IPS-NIHi7 (cell line): Measurements from ENCODE around the gene DYRK1A.
"Not testable (repeated sequence)": the region's sequence is repeated elsewhere in the genome, so short reads cannot be mapped to it uniquely, and the experiment has no call there.

Experiments used
- DNase-seq: peaks from one replicate; pipeline ENCODE4 v3.0.0; 2012; ENCODE audit warnings: mixed read lengths; ENCODE audit errors: extremely low spot score

The DYRK1A gene

GRCh38 chr21:37366482-37367316 lies at the start of gene DYRK1A:
TSS of gene DYRK1A (plus strand) at chr21:37366773. CDS start at chr21:37420375, 53,602 bp downstream.
- peak; percentile 95 for DNase-seq

- DNase-seq, result no peak
Observed at GRCh38 chr21:37319551-37319950, 47.0 kb upstream of the DYRK1A start.

GRCh38 chr21:37322084-37322483 lies 44.5 kb upstream of the DYRK1A start:
- DNase-seq, result no peak

GRCh38 chr21:37324558-37324957 lies 42.0 kb upstream of the DYRK1A start:
- no peak for DNase-seq

GRCh38 chr21:37328147-37328546 lies 38.4 kb upstream of the DYRK1A start:
- DNase-seq, result not testable (repeated sequence)

- no peak for DNase-seq
Observed at GRCh38 chr21:37331411-37331810, 35.2 kb upstream of the DYRK1A start.

GRCh38 chr21:37335053-37335452 lies 31.5 kb upstream of the DYRK1A start:
- DNase-seq, result no peak

GRCh38 chr21:37337179-37337578 lies 29.4 kb upstream of the DYRK1A start:
- DNase-seq, result no peak

- no peak for DNase-seq
Observed at GRCh38 chr21:37337831-37338230, 28.7 kb upstream of the DYRK1A start.

GRCh38 chr21:37338671-37339551 lies 27.7 kb upstream of the DYRK1A start:
- DNase-seq, result peak; percentile 21

GRCh38 chr21:37339552-37339939 lies 27.0 kb upstream of the DYRK1A start:
- DNase-seq, result no peak

GRCh38 chr21:37341254-37341960 lies 25.2 kb upstream of the DYRK1A start:
- peak; percentile 26 for DNase-seq

GRCh38 chr21:37342046-37342632 lies 24.4 kb upstream of the DYRK1A start:
- DNase-seq, result no peak

GRCh38 chr21:37346841-37347430 lies 19.6 kb upstream of the DYRK1A start:
- DNase-seq, result no peak

- DNase-seq, result no peak
Observed at GRCh38 chr21:37348664-37349063, 17.9 kb upstream of the DYRK1A start.

GRCh38 chr21:37350472-37350871 lies 16.1 kb upstream of the DYRK1A start:
- no peak for DNase-seq

- DNase-seq, result no peak
Observed at GRCh38 chr21:37356706-37357105, 9.9 kb upstream of the DYRK1A start.

GRCh38 chr21:37357691-37358090 lies 8.9 kb upstream of the DYRK1A start:
- no peak for DNase-seq

- no peak for DNase-seq
Observed at GRCh38 chr21:37358397-37358796, 8.2 kb upstream of the DYRK1A start.

GRCh38 chr21:37363936-37364335 lies 2.6 kb upstream of the DYRK1A start:
- DNase-seq, result no peak

- DNase-seq, result no peak
Observed at GRCh38 chr21:37364722-37365121, 1.9 kb upstream of the DYRK1A start.
